GM12878 (cell line): ENCODE measurements around the gene GFRA1. TPM values are rescaled to one million over a fixed set of nuclear protein-coding genes. Genes with fewer than 3 reads are reported as not detected.

Experiments
- ATAC-seq: fragments of 200-7000 bp; cut with Tn5 transposase; 3 replicates; pipeline ENCODE4 v1.9.1; 2020; ENCODE audit warnings: mild to moderate bottlenecking, moderate library complexity
- BruUV-seq: library from RNA; stranded (reverse); fragments of 400-500 nt; replicated peaks from 2 replicates; lab custom pipeline; 2021; lab: Mats Ljungman, UMichigan
- CTCF ChIA-PET: fragments of 300-600 bp; sonication (Branson Sonifier 250); formaldehyde crosslinking; extraction: SDS; loops from one replicate; lab custom pipeline; 2021; ENCODE audit warnings: inconsistent platforms; lab: Yijun Ruan, JAX
- POLR2A ChIA-PET: fragments of 350-600 bp; formaldehyde crosslinking; extraction: SDS; loops from one replicate; lab custom pipeline; 2021; ENCODE audit warnings: inconsistent platforms; lab: Charles Lee
- RAD21 ChIA-PET: fragments of 300-600 bp; sonication (Branson Sonifier 250); formaldehyde crosslinking; loops from one replicate; lab custom pipeline; 2023; ENCODE audit warnings: antibody characterized with exemption; ENCODE audit not compliant: unreplicated experiment; lab: Charles Lee
- SMC1A ChIA-PET: fragments of 300-600 bp; sonication (Branson Sonifier 250); formaldehyde crosslinking; loops from one replicate; lab custom pipeline; 2023; ENCODE audit not compliant: unreplicated experiment, uncharacterized antibody; lab: Charles Lee
- DNase-seq: peaks from one replicate; pipeline ENCODE4 v3.0.0-alpha.2; 2011; ENCODE audit warnings: low read depth, low spot score
- FAIRE-seq: peaks from 3 replicates; lab custom pipeline; 2011; peaks lifted over from hg19 to GRCh38; lab: Jason Lieb, UNC
- H2AFZ ChIP-seq: 2 replicates; pipeline ENCODE4 v1.6.0; 2011; ENCODE audit warnings: low read depth, low read length, control low read depth; ENCODE audit not compliant: control insufficient read depth
- H3K27ac ChIP-seq: 2 replicates; pipeline ENCODE4 v1.5.1; 2011; ENCODE audit warnings: control low read depth; ENCODE audit not compliant: control insufficient read depth, insufficient read depth
- H3K27me3 ChIP-seq, 2 experiments: replicated peaks in 1 of 2; 2 replicates each; pipeline versions ENCODE4 v1.6.0 to v1.6.1; 2011; ENCODE audit warnings: low read length in 1 of 2; ENCODE audit not compliant: control insufficient read depth in 2 of 2, insufficient read depth in 2 of 2
- H3K36me3 ChIP-seq, 2 experiments: 2 replicates each; pipeline ENCODE4 v1.5.1; 2011; ENCODE audit warnings: low read length in 1 of 2; ENCODE audit not compliant: control insufficient read depth in 2 of 2, insufficient read depth in 2 of 2
- H3K4me1 ChIP-seq: 2 replicates; pipeline ENCODE4 v1.6.1; 2011; ENCODE audit warnings: mild to moderate bottlenecking, low read length, moderate library complexity, mixed read lengths; ENCODE audit not compliant: control insufficient read depth, insufficient read depth
- H3K4me2 ChIP-seq: 2 replicates; pipeline ENCODE4 v1.6.0; 2011; ENCODE audit warnings: control low read depth; ENCODE audit not compliant: control insufficient read depth, insufficient read depth
- H3K4me3 ChIP-seq: fragments of 200-600 bp; sonication (generic); 2 replicates; pipeline ENCODE4 v1.5.1; 2016
- H3K79me2 ChIP-seq: 2 replicates; pipeline ENCODE4 v1.6.0; 2011; ENCODE audit warnings: low read length; ENCODE audit not compliant: control insufficient read depth, insufficient read depth
- H3K9ac ChIP-seq: 2 replicates; pipeline ENCODE4 v1.8.0; 2011; ENCODE audit warnings: low read length, control low read depth, mixed read lengths; ENCODE audit not compliant: control insufficient read depth, insufficient read depth
- H3K9me3 ChIP-seq: replicated peaks from 3 replicates; pipeline ENCODE4 v1.5.1; 2011; ENCODE audit warnings: mild to moderate bottlenecking, low read length; ENCODE audit not compliant: control insufficient read depth, insufficient read depth
- H4K20me1 ChIP-seq: 2 replicates; pipeline ENCODE4 v1.6.0; 2011; ENCODE audit not compliant: control insufficient read depth, insufficient read depth
- ASH2L ChIP-seq: fragments of 300-600, 200-600 bp; sonication (generic); IDR thresholded peaks from 2 replicates; pipeline ENCODE4 v1.6.1; 2017; ENCODE audit warnings: low read depth, mild to moderate bottlenecking, borderline replicate concordance
- CTCF ChIP-seq, 3 experiments: IDR thresholded peaks in 2 of 3; conservative IDR thresholded peaks in 1 of 3; 2 replicates each; pipeline ENCODE4 v1.5.1; 2011; ENCODE audit warnings: low read depth in 3 of 3, low read length in 3 of 3, mild to moderate bottlenecking in 3 of 3, control low read depth in 2 of 3, moderate library complexity in 2 of 3, inconsistent platforms in 1 of 3, mixed read lengths in 1 of 3; ENCODE audit not compliant: control insufficient read depth in 2 of 3, insufficient read depth in 1 of 3; ENCODE audit errors: extremely low read depth in 1 of 3
- FOS ChIP-seq: IDR thresholded peaks from 3 replicates; pipeline ENCODE4 v1.6.1; 2011; ENCODE audit warnings: borderline replicate concordance; ENCODE audit not compliant: insufficient read length; ENCODE audit errors: extremely low read depth
- HSF1 ChIP-seq: fragments of 150-350 bp; IDR thresholded peaks from 2 replicates; pipeline ENCODE4 v1.6.1; 2014; ENCODE audit warnings: mild to moderate bottlenecking, low read depth, low read length
- JUNB ChIP-seq: IDR thresholded peaks from 2 replicates; pipeline ENCODE4 v1.6.1; 2016; ENCODE audit warnings: antibody characterized with exemption, mild to moderate bottlenecking
- KLF5 ChIP-seq: fragments of 450-650 bp; IDR thresholded peaks from 2 replicates; pipeline ENCODE4 v1.6.1; 2014; ENCODE audit warnings: mild to moderate bottlenecking; ENCODE audit not compliant: partially characterized antibody
- MTA3 ChIP-seq: IDR thresholded peaks from 2 replicates; pipeline ENCODE4 v1.6.1; 2012; ENCODE audit warnings: low read length, inconsistent platforms, borderline replicate concordance
- NFXL1 ChIP-seq: fragments of 450-650 bp; IDR thresholded peaks from 2 replicates; pipeline ENCODE4 v1.6.1; 2017; ENCODE audit warnings: antibody characterized with exemption, mild to moderate bottlenecking, borderline replicate concordance
- NFYB ChIP-seq: IDR thresholded peaks from 2 replicates; pipeline ENCODE4 v1.6.1; 2011; ENCODE audit warnings: low read depth, mild to moderate bottlenecking, low read length, improper control_type of control experiment, moderate library complexity; ENCODE audit not compliant: insufficient read depth
- NR2C1 ChIP-seq: fragments of 450-650 bp; IDR thresholded peaks from 2 replicates; pipeline ENCODE4 v1.6.1; 2017; ENCODE audit warnings: antibody characterized with exemption, mild to moderate bottlenecking, moderate library complexity
- RELA ChIP-seq: fragments of 450-650 bp; IDR thresholded peaks from 2 replicates; pipeline ENCODE4 v1.8.0; 2014; ENCODE audit warnings: borderline replicate concordance; ENCODE audit not compliant: partially characterized antibody
- RELB ChIP-seq: fragments of 450-650 bp; IDR thresholded peaks from 2 replicates; pipeline ENCODE4 v1.6.1; 2017; ENCODE audit warnings: low read depth, mild to moderate bottlenecking, moderate library complexity
- SMAD5 ChIP-seq: IDR thresholded peaks from 2 replicates; pipeline ENCODE4 v1.6.1; 2016; ENCODE audit warnings: antibody characterized with exemption, low read depth
- SPI1 ChIP-seq: IDR thresholded peaks from 2 replicates; pipeline ENCODE4 v1.6.1; 2011; ENCODE audit warnings: low read depth, mild to moderate bottlenecking, low read length, moderate library complexity, borderline replicate concordance; ENCODE audit not compliant: insufficient read depth
- STAT1 ChIP-seq: fragments of 450-650 bp; conservative IDR thresholded peaks from 2 replicates; pipeline ENCODE4 v1.6.1; 2014; ENCODE audit warnings: antibody characterized with exemption, mild to moderate bottlenecking
- ZBTB33 ChIP-seq: fragments of 450-650 bp; IDR thresholded peaks from 2 replicates; pipeline ENCODE4 v1.6.1; 2017; ENCODE audit warnings: mild to moderate bottlenecking
- ZNF274 ChIP-seq: IDR thresholded peaks from one replicate; pipeline ENCODE4 v1.8.0; 2011; ENCODE audit not compliant: insufficient read length, insufficient read depth
- ZNF622 ChIP-seq: fragments of 450-650 bp; IDR thresholded peaks from 2 replicates; pipeline ENCODE4 v1.6.1; 2017; ENCODE audit warnings: mild to moderate bottlenecking, inconsistent platforms
- in situ Hi-C: fragments of 300-500 bp; cut with MboI; formaldehyde crosslinking; loops from 9 replicates; pipeline ENCODE4 v1.14.3; 2018; ENCODE audit warnings: mixed read lengths
- intact Hi-C: fragments of 100-400 bp; cut with micrococcal nuclease; formaldehyde crosslinking; loops from one replicate; pipeline ENCODE4 v1.14.2; 2022; ENCODE audit not compliant: unreplicated experiment
- polyA plus RNA-seq, 11 experiments: library from polyadenylated mRNA; depleted of rRNA in 4 of 11; unstranded in 6 of 11; stranded (reverse) in 5 of 11; fragments of >200 nt; fragmentation: Nextera tagmentation in 4 of 11; fragmentation: Illumina TruSeq in 1 of 11; extraction: Ambion mirVana in 4 of 11; extraction: Trizol in 1 of 11; gene quantifications; 1 replicate in 1 of 11; 2 replicates in 10 of 11; pipeline versions ENCODE4 v1.2.1 to v1.2.3, GENCODE V29; 2011 to 2016; ENCODE audit warnings: inconsistent platforms in 2 of 11, missing spikeins in 2 of 11, low read depth in 1 of 11
- total RNA-seq, 4 experiments: library from RNA; depleted of rRNA in 3 of 4; stranded (reverse); fragments of >200 nt in 3 of 4; fragmentation: Illumina TruSeq in 1 of 4; extraction: Trizol in 1 of 4; gene quantifications; 2 replicates each; pipeline versions ENCODE4 v1.2.1 to v1.2.3, GENCODE V29; 2013 to 2021

Gene GFRA1
- total and polyA plus RNA-seq, 10 of the 15 experiments (the other 5 are each of a cell fraction or from before 2014, with no cell fraction given), result 0.05 to 0.19 TPM; not detected in 8

- no peak for TF ChIP-seq NFXL1
- TF ChIP-seq JUNB, result no peak
Observed at GRCh38 chr10:116296291-116296721, 23.3 kb upstream of the GFRA1 start (continued).

GRCh38 chr10:116292493-116292892 lies 19.5 kb upstream of the GFRA1 start:
- Histone ChIP-seq H3K36me3 (no peaks in the 10 kb centered on the region), H4K20me1 (no peaks in the 10 kb centered on the region), H3K4me3 (no peak overlapping the region), H3K9ac (no peak overlapping the region), H2AFZ (no peak overlapping the region), H3K27ac (no peak overlapping the region), H3K4me2 (no peak overlapping the region), H3K9me3 (no peaks in the 10 kb centered on the region), H3K27me3 (no peaks in the 10 kb centered on the region), H3K4me1 (no peaks in the 10 kb centered on the region), H3K79me2 (no peaks in the 10 kb centered on the region)
- POLR2A ChIA-PET, result no interaction called here
- intact Hi-C loops (no loop called here), in situ Hi-C loops (no loop called here)
- no peak for DNase-seq
- CTCF ChIA-PET, result no interaction called here
- ATAC-seq, result no peak
- RAD21 ChIA-PET, result no interaction called here
- FAIRE-seq, result no peak
- SMC1A ChIA-PET, result no interaction called here
- BruUV-seq, result no TSS peak
- TF ChIP-seq ZNF622, result no peak
- no peak for TF ChIP-seq ASH2L
- TF ChIP-seq RELB, result no peak
- TF ChIP-seq KLF5, result no peak
- no peak for TF ChIP-seq SPI1
- no peak for TF ChIP-seq MTA3
- no peak for TF ChIP-seq STAT1
- TF ChIP-seq ZNF274, result no peak
- no peak for TF ChIP-seq FOS
- TF ChIP-seq SMAD5, result no peak
- TF ChIP-seq RELA, result no peak
- TF ChIP-seq HSF1, result no peak
- TF ChIP-seq NR2C1, result no peak
- TF ChIP-seq ZBTB33, result no peak
- no peak for TF ChIP-seq CTCF (IDR thresholded peaks at IDR 0.05 in 2 of 3, conservative IDR thresholded peaks at IDR 0.05 in 1 of 3; ENCODE audit: control insufficient read depth in 2 of 3, extremely low read depth in 1 of 3, insufficient read depth in 1 of 3, low read depth in 3 of 3, low read length in 3 of 3)
- TF ChIP-seq NFYB, result no peak
